ENCODE measurements around the gene TSC2.

DNA sequence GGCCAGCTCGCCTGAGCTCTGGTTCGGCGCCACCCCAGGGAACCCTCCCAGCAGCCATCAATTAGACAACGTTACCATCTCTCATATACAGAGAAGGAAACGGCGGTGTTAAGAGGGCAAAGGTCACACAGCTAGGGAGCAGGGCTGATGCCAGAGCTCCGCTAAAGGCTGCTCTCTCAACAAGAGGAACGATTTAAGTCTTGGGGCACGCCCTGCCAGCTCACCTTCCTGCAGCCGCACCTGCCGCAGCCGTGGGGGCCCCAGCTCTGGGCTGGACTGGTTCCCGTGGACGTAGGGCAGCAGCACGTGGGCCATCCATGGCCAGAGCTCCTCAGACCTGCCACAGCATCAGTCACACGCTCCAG, 44.5 kb downstream of the TSC2 start:
- TF ChIP-seq, protein P1, sequence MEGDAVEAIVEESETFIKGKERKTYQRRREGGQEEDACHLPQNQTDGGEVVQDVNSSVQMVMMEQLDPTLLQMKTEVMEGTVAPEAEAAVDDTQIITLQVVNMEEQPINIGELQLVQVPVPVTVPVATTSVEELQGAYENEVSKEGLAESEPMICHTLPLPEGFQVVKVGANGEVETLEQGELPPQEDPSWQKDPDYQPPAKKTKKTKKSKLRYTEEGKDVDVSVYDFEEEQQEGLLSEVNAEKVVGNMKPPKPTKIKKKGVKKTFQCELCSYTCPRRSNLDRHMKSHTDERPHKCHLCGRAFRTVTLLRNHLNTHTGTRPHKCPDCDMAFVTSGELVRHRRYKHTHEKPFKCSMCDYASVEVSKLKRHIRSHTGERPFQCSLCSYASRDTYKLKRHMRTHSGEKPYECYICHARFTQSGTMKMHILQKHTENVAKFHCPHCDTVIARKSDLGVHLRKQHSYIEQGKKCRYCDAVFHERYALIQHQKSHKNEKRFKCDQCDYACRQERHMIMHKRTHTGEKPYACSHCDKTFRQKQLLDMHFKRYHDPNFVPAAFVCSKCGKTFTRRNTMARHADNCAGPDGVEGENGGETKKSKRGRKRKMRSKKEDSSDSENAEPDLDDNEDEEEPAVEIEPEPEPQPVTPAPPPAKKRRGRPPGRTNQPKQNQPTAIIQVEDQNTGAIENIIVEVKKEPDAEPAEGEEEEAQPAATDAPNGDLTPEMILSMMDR (IDR thresholded peaks at IDR 0.05; ENCODE audit: low read depth, low read length, missing input control), result no peak
- TF ChIP-seq YY1 (IDR thresholded peaks at IDR 0.05), result no peak
- TF ChIP-seq, protein P2, sequence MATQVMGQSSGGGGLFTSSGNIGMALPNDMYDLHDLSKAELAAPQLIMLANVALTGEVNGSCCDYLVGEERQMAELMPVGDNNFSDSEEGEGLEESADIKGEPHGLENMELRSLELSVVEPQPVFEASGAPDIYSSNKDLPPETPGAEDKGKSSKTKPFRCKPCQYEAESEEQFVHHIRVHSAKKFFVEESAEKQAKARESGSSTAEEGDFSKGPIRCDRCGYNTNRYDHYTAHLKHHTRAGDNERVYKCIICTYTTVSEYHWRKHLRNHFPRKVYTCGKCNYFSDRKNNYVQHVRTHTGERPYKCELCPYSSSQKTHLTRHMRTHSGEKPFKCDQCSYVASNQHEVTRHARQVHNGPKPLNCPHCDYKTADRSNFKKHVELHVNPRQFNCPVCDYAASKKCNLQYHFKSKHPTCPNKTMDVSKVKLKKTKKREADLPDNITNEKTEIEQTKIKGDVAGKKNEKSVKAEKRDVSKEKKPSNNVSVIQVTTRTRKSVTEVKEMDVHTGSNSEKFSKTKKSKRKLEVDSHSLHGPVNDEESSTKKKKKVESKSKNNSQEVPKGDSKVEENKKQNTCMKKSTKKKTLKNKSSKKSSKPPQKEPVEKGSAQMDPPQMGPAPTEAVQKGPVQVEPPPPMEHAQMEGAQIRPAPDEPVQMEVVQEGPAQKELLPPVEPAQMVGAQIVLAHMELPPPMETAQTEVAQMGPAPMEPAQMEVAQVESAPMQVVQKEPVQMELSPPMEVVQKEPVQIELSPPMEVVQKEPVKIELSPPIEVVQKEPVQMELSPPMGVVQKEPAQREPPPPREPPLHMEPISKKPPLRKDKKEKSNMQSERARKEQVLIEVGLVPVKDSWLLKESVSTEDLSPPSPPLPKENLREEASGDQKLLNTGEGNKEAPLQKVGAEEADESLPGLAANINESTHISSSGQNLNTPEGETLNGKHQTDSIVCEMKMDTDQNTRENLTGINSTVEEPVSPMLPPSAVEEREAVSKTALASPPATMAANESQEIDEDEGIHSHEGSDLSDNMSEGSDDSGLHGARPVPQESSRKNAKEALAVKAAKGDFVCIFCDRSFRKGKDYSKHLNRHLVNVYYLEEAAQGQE (IDR thresholded peaks at IDR 0.05), result no peak
- TF ChIP-seq RAD21 (IDR thresholded peaks at IDR 0.05), result no peak
- TF ChIP-seq, protein P3, sequence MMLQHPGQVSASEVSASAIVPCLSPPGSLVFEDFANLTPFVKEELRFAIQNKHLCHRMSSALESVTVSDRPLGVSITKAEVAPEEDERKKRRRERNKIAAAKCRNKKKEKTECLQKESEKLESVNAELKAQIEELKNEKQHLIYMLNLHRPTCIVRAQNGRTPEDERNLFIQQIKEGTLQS (IDR thresholded peaks at IDR 0.05), result no peak

All from liver (tissue), 3 donors.